ENCODE measurements around the gene DMAP1.

Gene DMAP1

GRCh38 chr1:44244986-44245385 is 31.7 kb downstream of the DMAP1 start:
- H3K18ac ChIP-seq (ENCODE audit: low read length): no peak overlapping the region
- H2AFZ ChIP-seq (ENCODE audit: insufficient read depth, low read length, poor library complexity): no peak overlapping the region
- H3K9me3 ChIP-seq (ENCODE audit: insufficient read depth, low read depth, low read length): no peaks in the 10 kb centered on the region
- no peak overlapping the region for H3K14ac ChIP-seq (ENCODE audit: low read length)
- H3K36me3 ChIP-seq (ENCODE audit: control insufficient read depth in 1 of 2, insufficient read depth in 2 of 2, low read length in 2 of 2): peaks cover 3 to 11% of the 10 kb centered on the region in 2 experiments
- no CpG with 5 or more reads among the region's 9 CpGs for WGBS (ENCODE audit: extremely low coverage, insufficient coverage, insufficient read length)
- no peak overlapping the region for H4K12ac ChIP-seq (ENCODE audit: low read depth, low read length)
- H3K79me1 ChIP-seq (ENCODE audit: low read length): no peaks in the 10 kb centered on the region
- H3K9ac ChIP-seq (ENCODE audit: low read length): no peak overlapping the region
- no peak overlapping the region for H3K4me3 ChIP-seq (ENCODE audit: low read depth, low read length)
- no peak for DNase-seq
- H3K23ac ChIP-seq (ENCODE audit: low read length): no peak overlapping the region
- H4K8ac ChIP-seq (ENCODE audit: low read depth, low read length): no peak overlapping the region
- H2AK5ac ChIP-seq (ENCODE audit: low read length): no peak overlapping the region
- no peak overlapping the region for H2BK5ac ChIP-seq (ENCODE audit: low read depth, low read length, poor library complexity)
- H2BK120ac ChIP-seq (ENCODE audit: insufficient read depth, low read length, poor library complexity): no peak overlapping the region
- peaks cover 0 to 10% of the 10 kb centered on the region in 2 experiments for H3K4me1 ChIP-seq (ENCODE audit: control insufficient read depth in 1 of 2, insufficient read depth in 2 of 2, low read length in 2 of 2)
- H3K4ac ChIP-seq (ENCODE audit: low read depth, low read length): no peak overlapping the region
- no peak overlapping the region for H3K27ac ChIP-seq (ENCODE audit: low read depth, low read length)
- H2BK12ac ChIP-seq (ENCODE audit: low read length): no peak overlapping the region
- H3K27me3 ChIP-seq (ENCODE audit: insufficient read depth, low read length): no peaks in the 10 kb centered on the region
- no peak overlapping the region for H3K4me2 ChIP-seq (ENCODE audit: low read length)
- no peak overlapping the region for H4K91ac ChIP-seq (ENCODE audit: low read depth, low read length)
- no peaks in the 10 kb centered on the region for H3K79me2 ChIP-seq (ENCODE audit: control insufficient read depth, insufficient read depth, low read length, poor library complexity)

- no peak overlapping the region for H2BK5ac ChIP-seq (ENCODE audit: low read depth, low read length, poor library complexity)
- H3K9ac ChIP-seq (ENCODE audit: low read length): no peak overlapping the region
- H2AK5ac ChIP-seq (ENCODE audit: low read length): no peak overlapping the region
- H2AFZ ChIP-seq (ENCODE audit: insufficient read depth, low read length, poor library complexity): no peak overlapping the region
- no peak overlapping the region for H3K14ac ChIP-seq (ENCODE audit: low read length)
- H3K4me1 ChIP-seq (ENCODE audit: control insufficient read depth in 1 of 2, insufficient read depth in 2 of 2, low read length in 2 of 2): peaks cover 0 to 1% of the 10 kb centered on the region in 2 experiments
- no peak overlapping the region for H3K4ac ChIP-seq (ENCODE audit: low read depth, low read length)
- H4K12ac ChIP-seq (ENCODE audit: low read depth, low read length): no peak overlapping the region
- no CpG with 5 or more reads among the region's 2 CpGs for WGBS (ENCODE audit: extremely low coverage, insufficient coverage, insufficient read length)
- no peak overlapping the region for H3K27ac ChIP-seq (ENCODE audit: low read depth, low read length)
- H3K18ac ChIP-seq (ENCODE audit: low read length): no peak overlapping the region
- H4K8ac ChIP-seq (ENCODE audit: low read depth, low read length): no peak overlapping the region
- no peaks in the 10 kb centered on the region for H3K9me3 ChIP-seq (ENCODE audit: insufficient read depth, low read depth, low read length)
- no peaks in the 10 kb centered on the region for H3K79me1 ChIP-seq (ENCODE audit: low read length)
- no peak overlapping the region for H2BK12ac ChIP-seq (ENCODE audit: low read length)
- no peak overlapping the region for H3K23ac ChIP-seq (ENCODE audit: low read length)
- H3K4me3 ChIP-seq (ENCODE audit: low read depth, low read length): no peak overlapping the region
- H2BK120ac ChIP-seq (ENCODE audit: insufficient read depth, low read length, poor library complexity): no peak overlapping the region
- H3K36me3 ChIP-seq (ENCODE audit: control insufficient read depth in 1 of 2, insufficient read depth in 2 of 2, low read length in 2 of 2): peaks cover 3 to 15% of the 10 kb centered on the region in 2 experiments
- no peak for DNase-seq
- no peaks in the 10 kb centered on the region for H3K79me2 ChIP-seq (ENCODE audit: control insufficient read depth, insufficient read depth, low read length, poor library complexity)
- no peak overlapping the region for H4K91ac ChIP-seq (ENCODE audit: low read depth, low read length)
- H3K4me2 ChIP-seq (ENCODE audit: low read length): no peak overlapping the region
- no peaks in the 10 kb centered on the region for H3K27me3 ChIP-seq (ENCODE audit: insufficient read depth, low read length)
These were observed 33.5 kb downstream of the DMAP1 start for GRCh38 chr1:44246806-44247205.

DNA sequence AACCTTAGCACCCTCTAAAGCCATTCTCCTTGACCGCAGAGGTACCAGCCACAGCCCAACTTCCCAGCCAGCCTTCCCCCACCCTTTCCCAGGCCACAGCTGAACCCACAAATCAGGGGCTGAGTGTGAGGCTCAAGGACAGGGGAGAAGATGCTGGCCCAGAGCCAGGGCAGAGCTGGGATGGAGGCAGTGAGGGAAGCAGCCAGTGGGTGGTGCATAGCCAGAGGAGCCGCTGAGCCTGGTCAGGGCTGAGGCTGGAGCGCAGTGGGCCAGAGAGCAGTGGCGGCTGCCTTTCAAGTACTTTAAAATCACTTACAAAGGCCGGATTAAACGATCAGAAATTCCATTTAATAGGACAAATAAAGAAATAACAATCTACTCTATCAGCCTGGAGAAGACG is 36.3 kb downstream of the DMAP1 start:
- H2BK5ac ChIP-seq (ENCODE audit: low read depth, low read length, poor library complexity): no peak overlapping the region
- H2BK120ac ChIP-seq (ENCODE audit: insufficient read depth, low read length, poor library complexity): no peak overlapping the region
- no peaks in the 10 kb centered on the region for H3K27me3 ChIP-seq (ENCODE audit: insufficient read depth, low read length)
- no peak overlapping the region for H3K18ac ChIP-seq (ENCODE audit: low read length)
- H2BK12ac ChIP-seq (ENCODE audit: low read length): no peak overlapping the region
- H2AK5ac ChIP-seq (ENCODE audit: low read length): no peak overlapping the region
- H3K79me2 ChIP-seq (ENCODE audit: control insufficient read depth, insufficient read depth, low read length, poor library complexity): no peaks in the 10 kb centered on the region
- no peak overlapping the region for H4K8ac ChIP-seq (ENCODE audit: low read depth, low read length)
- no peak overlapping the region for H3K4me2 ChIP-seq (ENCODE audit: low read length)
- WGBS (ENCODE audit: extremely low coverage, insufficient coverage, insufficient read length): no CpG with 5 or more reads among the region's 7 CpGs
- no peaks in the 10 kb centered on the region for H3K9me3 ChIP-seq (ENCODE audit: insufficient read depth, low read depth, low read length)
- no peaks in the 10 kb centered on the region for H3K79me1 ChIP-seq (ENCODE audit: low read length)
- H3K4me3 ChIP-seq (ENCODE audit: low read depth, low read length): no peak overlapping the region
- no peak overlapping the region for H3K4ac ChIP-seq (ENCODE audit: low read depth, low read length)
- no peak overlapping the region for H3K27ac ChIP-seq (ENCODE audit: low read depth, low read length)
- H2AFZ ChIP-seq (ENCODE audit: insufficient read depth, low read length, poor library complexity): no peak overlapping the region
- H3K23ac ChIP-seq (ENCODE audit: low read length): no peak overlapping the region
- H4K91ac ChIP-seq (ENCODE audit: low read depth, low read length): no peak overlapping the region
- H4K12ac ChIP-seq (ENCODE audit: low read depth, low read length): no peak overlapping the region
- H3K4me1 ChIP-seq (ENCODE audit: control insufficient read depth in 1 of 2, insufficient read depth in 2 of 2, low read length in 2 of 2): no peaks in the 10 kb centered on the region
- H3K9ac ChIP-seq (ENCODE audit: low read length): no peak overlapping the region
- no peak for DNase-seq
- H3K36me3 ChIP-seq (ENCODE audit: control insufficient read depth in 1 of 2, insufficient read depth in 2 of 2, low read length in 2 of 2): peaks cover 0 to 8% of the 10 kb centered on the region in 2 experiments
- no peak overlapping the region for H3K14ac ChIP-seq (ENCODE audit: low read length)

GRCh38 chr1:44250068-44250781 is 37.0 kb downstream of the DMAP1 start:
- no peaks in the 10 kb centered on the region for H3K79me1 ChIP-seq (ENCODE audit: low read length)
- H2BK120ac ChIP-seq (ENCODE audit: insufficient read depth, low read length, poor library complexity): no peak overlapping the region
- H3K9me3 ChIP-seq (ENCODE audit: insufficient read depth, low read depth, low read length): no peaks in the 10 kb centered on the region
- no peak overlapping the region for H3K4me3 ChIP-seq (ENCODE audit: low read depth, low read length)
- H3K4me1 ChIP-seq (ENCODE audit: control insufficient read depth in 1 of 2, insufficient read depth in 2 of 2, low read length in 2 of 2): no peaks in the 10 kb centered on the region
- no peak overlapping the region for H2BK5ac ChIP-seq (ENCODE audit: low read depth, low read length, poor library complexity)
- DNase-seq: no peak
- no peak overlapping the region for H3K14ac ChIP-seq (ENCODE audit: low read length)
- H2AFZ ChIP-seq (ENCODE audit: insufficient read depth, low read length, poor library complexity): no peak overlapping the region
- no peak overlapping the region for H2BK12ac ChIP-seq (ENCODE audit: low read length)
- peaks cover 0 to 8% of the 10 kb centered on the region in 2 experiments for H3K36me3 ChIP-seq (ENCODE audit: control insufficient read depth in 1 of 2, insufficient read depth in 2 of 2, low read length in 2 of 2)
- H4K8ac ChIP-seq (ENCODE audit: low read depth, low read length): no peak overlapping the region
- no peaks in the 10 kb centered on the region for H3K79me2 ChIP-seq (ENCODE audit: control insufficient read depth, insufficient read depth, low read length, poor library complexity)
- H3K4me2 ChIP-seq (ENCODE audit: low read length): no peak overlapping the region
- no peak overlapping the region for H3K23ac ChIP-seq (ENCODE audit: low read length)
- H3K18ac ChIP-seq (ENCODE audit: low read length): no peak overlapping the region
- no peak overlapping the region for H4K91ac ChIP-seq (ENCODE audit: low read depth, low read length)
- no peak overlapping the region for H3K27ac ChIP-seq (ENCODE audit: low read depth, low read length)
- no peak overlapping the region for H2AK5ac ChIP-seq (ENCODE audit: low read length)
- H3K27me3 ChIP-seq (ENCODE audit: insufficient read depth, low read length): no peaks in the 10 kb centered on the region
- H4K12ac ChIP-seq (ENCODE audit: low read depth, low read length): no peak overlapping the region
- WGBS (ENCODE audit: extremely low coverage, insufficient coverage, insufficient read length): no CpG with 5 or more reads among the region's 33 CpGs
- no peak overlapping the region for H3K4ac ChIP-seq (ENCODE audit: low read depth, low read length)
- no peak overlapping the region for H3K9ac ChIP-seq (ENCODE audit: low read length)

Measured in trophoblast cell (in vitro differentiated cells and primary cell).